Measurements from ENCODE around the gene ANKDD1A. TPM values are rescaled to one million over a fixed set of nuclear protein-coding genes. Genes with fewer than 3 reads are reported as not detected.

ANKDD1A gene
- total and polyA plus RNA-seq, 7 experiments from 2014 or later: 0.20 to 9.3 (median 3.4) TPM

DNA sequence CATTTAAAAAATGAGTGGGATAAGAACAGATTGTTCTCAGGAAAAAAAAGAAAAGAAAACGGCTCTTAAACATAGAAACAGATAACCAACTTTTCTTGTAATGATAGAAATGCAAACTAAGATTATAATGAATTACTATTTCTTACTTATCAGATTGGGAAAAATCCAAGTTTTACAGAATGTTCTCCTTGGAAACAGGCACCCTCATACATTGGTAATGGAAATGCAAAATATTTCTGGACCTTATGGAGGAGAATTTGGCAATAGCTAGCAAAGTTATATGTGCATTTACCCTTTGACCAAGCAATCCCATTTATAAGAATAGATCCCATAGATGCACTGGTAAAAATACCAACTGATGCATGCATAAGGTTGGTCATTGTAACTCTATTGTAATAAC is 3.7 kb upstream of the ANKDD1A start:
- POLR2A ChIA-PET: no interaction called here
- CTCF ChIA-PET: interaction anchor here (0.7 to 10.0 kb wide), 2 partner anchors 13 to 178 kb away, joined by 3 to 110 read pairs; no protein-coding TSS in a partner anchor
- Mint-ChIP-seq H3K27ac (no peak overlapping the region), H3K4me3 (no peak overlapping the region), H3K27me3 (peaks cover 8 to 26% (median 19%) of the 10 kb centered on the region in 5 donors), H3K36me3 (no peaks in the 10 kb centered on the region), H3K9me3 (no peaks in the 10 kb centered on the region), H3K4me1 (peaks cover 13 to 38% (median 27%) of the 10 kb centered on the region in 7 donors)
- intact Hi-C loops (cut with micrococcal nuclease): no loop called here
- Histone ChIP-seq H3K36me3 (ENCODE audit: control insufficient read depth in 2 of 3, insufficient read depth in 3 of 3, low read length in 3 of 3) (no peaks in the 10 kb centered on the region), H3K4me1 (ENCODE audit: control insufficient read depth in 2 of 2, insufficient read depth in 2 of 2, low read length in 2 of 2) (peaks cover 4 to 7% of the 10 kb centered on the region in 2 donors), H3K27me3 (ENCODE audit: control insufficient read depth in 2 of 2, insufficient read depth in 2 of 2, low read length in 2 of 2) (no peaks in the 10 kb centered on the region), H3K4me3 (ENCODE audit: low read length) (no peak overlapping the region), H3K27ac (ENCODE audit: low read depth, low read length) (no peak overlapping the region), H3K9me3 (ENCODE audit: control insufficient read depth in 2 of 3, low read length in 3 of 3) (no peaks in the 10 kb centered on the region)
- no peak for ATAC-seq
- DNase-seq: no peak

DNA sequence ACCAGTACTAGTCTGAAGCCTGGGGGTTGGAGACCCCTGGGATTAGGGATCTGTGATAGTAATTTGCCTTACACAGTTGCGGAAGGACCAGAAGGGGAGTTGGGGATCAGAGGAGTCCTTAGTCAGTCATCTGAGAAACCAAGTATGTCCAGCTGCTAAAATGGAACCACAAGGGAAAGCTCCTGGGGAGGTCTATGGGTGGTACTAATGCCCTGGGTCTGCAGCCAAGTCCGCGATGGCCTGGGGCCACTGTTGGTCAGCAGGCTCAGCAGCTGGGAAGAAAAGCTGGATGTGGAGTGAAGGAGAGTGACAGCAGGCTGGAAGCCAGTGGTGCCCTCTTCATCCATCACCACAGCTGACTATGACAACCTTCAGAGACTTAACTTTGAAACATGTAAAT is 2.2 kb upstream of the ANKDD1A start:
- H3K27ac ChIP-seq (ENCODE audit: low read depth, low read length): no peak overlapping the region
- peaks cover 4% of the 10 kb centered on the region in 2 donors for H3K4me1 ChIP-seq (ENCODE audit: control insufficient read depth in 2 of 2, insufficient read depth in 2 of 2, low read length in 2 of 2)
- Mint-ChIP-seq H3K27ac (no peak overlapping the region), H3K36me3 (no peaks in the 10 kb centered on the region), H3K4me3 (no peak overlapping the region), H3K4me1 (peaks cover 8 to 25% (median 14%) of the 10 kb centered on the region in 7 donors), H3K27me3 (peaks cover 8 to 26% (median 19%) of the 10 kb centered on the region in 5 donors), H3K9me3 (no peaks in the 10 kb centered on the region)
- no peak overlapping the region for H3K4me3 ChIP-seq (ENCODE audit: low read length)
- intact Hi-C loops (cut with micrococcal nuclease): no loop called here
- CTCF ChIA-PET: interaction anchor here (0.7 to 10.0 kb wide), 2 partner anchors 179 to 586 kb away, joined by 3 to 110 read pairs; no protein-coding TSS in a partner anchor
- DNase-seq (no peak), ATAC-seq (no peak)
- no peaks in the 10 kb centered on the region for H3K27me3 ChIP-seq (ENCODE audit: control insufficient read depth in 2 of 2, insufficient read depth in 2 of 2, low read length in 2 of 2)
- no peaks in the 10 kb centered on the region for H3K9me3 ChIP-seq (ENCODE audit: control insufficient read depth in 2 of 3, low read length in 3 of 3)
- POLR2A ChIA-PET: interaction anchor here (0.6 kb wide), 1 partner anchor 187 kb away, joined by 3 read pairs; no protein-coding TSS in a partner anchor
- no peaks in the 10 kb centered on the region for H3K36me3 ChIP-seq (ENCODE audit: control insufficient read depth in 2 of 3, insufficient read depth in 3 of 3, low read length in 3 of 3)

DNA sequence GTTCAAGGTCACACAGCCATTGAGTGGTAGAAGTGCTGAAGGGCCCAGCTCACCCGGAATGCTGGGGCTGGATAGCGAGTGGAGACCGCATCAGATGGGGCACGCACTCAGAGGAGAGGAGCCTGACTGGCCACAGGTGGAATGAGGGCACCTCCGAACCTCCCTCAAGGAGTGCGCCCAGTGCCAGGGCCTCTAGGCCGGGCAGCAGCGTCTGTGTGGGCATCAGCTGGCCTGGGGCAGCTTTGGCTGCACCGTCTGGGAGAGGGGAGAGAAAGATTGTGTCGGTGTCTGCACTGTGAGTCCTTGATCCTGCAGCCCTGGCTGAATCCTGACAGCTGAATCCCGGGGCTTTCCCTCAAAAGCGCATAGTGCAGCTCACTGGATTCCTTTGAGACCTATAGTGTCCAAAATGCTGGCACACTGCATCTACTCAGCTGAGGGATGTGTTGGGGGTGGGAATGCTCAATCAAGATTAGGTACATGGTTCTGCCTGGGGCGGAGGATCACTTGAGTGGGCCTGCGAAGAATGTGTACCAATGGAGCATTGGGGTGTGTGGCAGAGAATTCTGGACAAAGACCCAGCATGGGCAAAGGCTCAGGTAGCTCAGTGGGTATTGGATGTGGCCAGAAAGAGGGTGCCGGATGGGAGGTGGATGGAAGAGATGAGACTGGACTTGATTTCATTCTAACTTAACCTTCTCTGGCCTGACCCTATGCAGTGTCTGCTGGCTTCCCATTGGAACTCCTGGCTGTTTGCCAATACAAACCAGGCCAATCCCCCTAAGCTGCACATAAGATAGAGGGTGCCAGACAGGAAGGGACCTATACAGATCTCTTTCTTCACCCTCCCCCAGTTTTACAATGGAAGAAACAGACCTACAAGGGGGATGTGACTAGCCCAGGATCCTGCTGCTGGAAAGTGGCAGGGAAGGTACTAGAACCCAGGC is 950 bp downstream of the ANKDD1A start:
- H3K4me3 Mint-ChIP-seq: peak overlapping the region; percentile 12 to 77 (median 37)
- Histone ChIP-seq H3K36me3 (ENCODE audit: control insufficient read depth in 2 of 3, insufficient read depth in 3 of 3, low read length in 3 of 3) (no peaks in the 10 kb centered on the region), H3K27me3 (ENCODE audit: control insufficient read depth in 2 of 2, insufficient read depth in 2 of 2, low read length in 2 of 2) (no peaks in the 10 kb centered on the region), H3K9me3 (ENCODE audit: control insufficient read depth in 2 of 3, low read length in 3 of 3) (no peaks in the 10 kb centered on the region), H3K4me1 (ENCODE audit: control insufficient read depth in 2 of 2, insufficient read depth in 2 of 2, low read length in 2 of 2) (no peaks in the 10 kb centered on the region), H3K4me3 (ENCODE audit: low read length) (no peak overlapping the region), H3K27ac (ENCODE audit: low read depth, low read length) (no peak overlapping the region)
- DNase-seq (no peak), ATAC-seq (no peak)
- peaks cover 8 to 24% (median 19%) of the 10 kb centered on the region in 5 donors for H3K27me3 Mint-ChIP-seq
- POLR2A ChIA-PET: no interaction called here
- H3K36me3 Mint-ChIP-seq: no peaks in the 10 kb centered on the region
- CTCF ChIA-PET: interaction anchor here (0.8 kb wide), 1 partner anchor 226 kb away, joined by 4 read pairs; no protein-coding TSS in a partner anchor
- no peaks in the 10 kb centered on the region for H3K9me3 Mint-ChIP-seq
- H3K27ac Mint-ChIP-seq: peak overlapping the region in 1 of 9 donors; percentile 18
- intact Hi-C loops (cut with micrococcal nuclease): no loop called here
- peaks cover 0 to 27% (median 6%) of the 10 kb centered on the region in 7 donors for H3K4me1 Mint-ChIP-seq

DNA sequence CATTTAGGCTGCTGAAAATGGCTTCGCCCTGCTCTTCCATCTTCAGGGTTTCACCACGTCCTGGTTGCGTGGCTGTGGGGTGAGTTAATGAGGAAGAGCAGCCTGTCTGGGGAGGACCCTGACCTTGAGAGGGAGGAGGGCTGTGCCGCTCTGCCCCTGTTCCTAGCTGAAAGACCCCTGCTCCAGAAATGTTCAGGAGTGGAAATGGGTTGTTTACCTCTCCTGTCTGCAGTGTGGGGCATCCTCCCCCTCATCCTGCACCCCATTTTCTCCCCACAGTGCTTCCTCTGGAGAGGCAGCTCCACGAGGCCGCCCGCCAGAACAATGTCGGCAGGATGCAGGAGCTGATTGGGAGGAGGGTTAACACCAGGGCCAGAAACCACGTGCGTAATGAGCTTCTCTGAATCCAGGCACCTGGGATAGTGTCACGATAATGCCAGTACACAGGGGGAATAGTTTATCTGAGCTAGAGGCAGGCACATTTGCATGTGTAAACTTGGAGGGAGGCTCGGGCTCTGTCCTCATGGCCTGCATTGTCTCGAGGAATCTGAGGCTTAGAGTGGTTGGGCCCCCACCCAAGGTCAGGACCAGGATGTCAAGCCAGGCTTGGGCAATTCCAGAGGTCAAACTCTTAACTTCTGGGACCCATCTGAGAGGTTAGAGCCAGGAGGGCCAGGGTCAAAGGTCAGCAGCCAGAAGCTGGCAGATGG is 4.0 kb downstream of the ANKDD1A start:
- Mint-ChIP-seq H3K27me3 (peaks cover 7 to 14% (median 10%) of the 10 kb centered on the region in 5 donors), H3K9me3 (no peaks in the 10 kb centered on the region), H3K27ac (no peak overlapping the region), H3K36me3 (no peaks in the 10 kb centered on the region), H3K4me1 (peaks cover 0 to 26% (median 6%) of the 10 kb centered on the region in 7 donors), H3K4me3 (no peak overlapping the region)
- H3K36me3 ChIP-seq (ENCODE audit: control insufficient read depth in 2 of 3, insufficient read depth in 3 of 3, low read length in 3 of 3): no peaks in the 10 kb centered on the region
- ChIA-PET POLR2A (no interaction called here), CTCF (no interaction called here)
- DNase-seq (no peak), ATAC-seq (no peak)
- H3K4me1 ChIP-seq (ENCODE audit: control insufficient read depth in 2 of 2, insufficient read depth in 2 of 2, low read length in 2 of 2): no peaks in the 10 kb centered on the region
- H3K4me3 ChIP-seq (ENCODE audit: low read length): no peak overlapping the region
- H3K27me3 ChIP-seq (ENCODE audit: control insufficient read depth in 2 of 2, insufficient read depth in 2 of 2, low read length in 2 of 2): no peaks in the 10 kb centered on the region
- intact Hi-C loops (cut with micrococcal nuclease): no loop called here
- no peak overlapping the region for H3K27ac ChIP-seq (ENCODE audit: low read depth, low read length)
- no peaks in the 10 kb centered on the region for H3K9me3 ChIP-seq (ENCODE audit: control insufficient read depth in 2 of 3, low read length in 3 of 3)

DNA sequence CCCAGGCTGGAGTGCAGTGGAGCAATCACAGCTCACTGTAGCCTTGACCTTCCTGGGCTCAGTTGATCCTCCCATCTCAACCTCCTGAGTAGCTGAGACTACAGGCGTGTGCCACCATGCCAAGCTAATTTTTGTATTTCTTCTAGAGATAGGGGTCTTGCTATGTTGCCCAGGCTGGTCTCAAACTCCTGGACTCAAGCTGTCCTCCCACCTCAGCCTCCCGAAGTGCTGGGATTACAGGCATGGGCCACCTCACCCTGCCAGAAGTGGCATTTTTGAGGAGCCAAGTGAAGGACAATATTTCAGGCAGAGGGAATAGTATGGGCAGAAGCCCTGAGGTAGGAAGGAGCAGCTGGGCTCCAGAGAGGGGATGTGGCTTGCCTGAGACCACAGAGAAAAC is 4.7 kb downstream of the ANKDD1A start:
- no peaks in the 10 kb centered on the region for H3K4me1 ChIP-seq (ENCODE audit: control insufficient read depth in 2 of 2, insufficient read depth in 2 of 2, low read length in 2 of 2)
- no peaks in the 10 kb centered on the region for H3K36me3 ChIP-seq (ENCODE audit: control insufficient read depth in 2 of 3, insufficient read depth in 3 of 3, low read length in 3 of 3)
- Mint-ChIP-seq H3K27ac (no peak overlapping the region), H3K4me1 (peaks cover 0 to 20% (median 2%) of the 10 kb centered on the region in 7 donors), H3K4me3 (no peak overlapping the region), H3K36me3 (no peaks in the 10 kb centered on the region), H3K27me3 (peaks cover under 1 to 7% (median 4%) of the 10 kb centered on the region in 5 donors), H3K9me3 (no peaks in the 10 kb centered on the region)
- DNase-seq: no peak
- ATAC-seq: no peak
- H3K27ac ChIP-seq (ENCODE audit: low read depth, low read length): no peak overlapping the region
- ChIA-PET CTCF (no interaction called here), POLR2A (interaction anchor here (0.6 to 0.7 kb wide), 2 partner anchors 24 to 699 kb away, joined by 4 to 5 read pairs; no protein-coding TSS in a partner anchor)
- no peak overlapping the region for H3K4me3 ChIP-seq (ENCODE audit: low read length)
- no peaks in the 10 kb centered on the region for H3K9me3 ChIP-seq (ENCODE audit: control insufficient read depth in 2 of 3, low read length in 3 of 3)
- no peaks in the 10 kb centered on the region for H3K27me3 ChIP-seq (ENCODE audit: control insufficient read depth in 2 of 2, insufficient read depth in 2 of 2, low read length in 2 of 2)
- intact Hi-C loops (cut with micrococcal nuclease): no loop called here

DNA sequence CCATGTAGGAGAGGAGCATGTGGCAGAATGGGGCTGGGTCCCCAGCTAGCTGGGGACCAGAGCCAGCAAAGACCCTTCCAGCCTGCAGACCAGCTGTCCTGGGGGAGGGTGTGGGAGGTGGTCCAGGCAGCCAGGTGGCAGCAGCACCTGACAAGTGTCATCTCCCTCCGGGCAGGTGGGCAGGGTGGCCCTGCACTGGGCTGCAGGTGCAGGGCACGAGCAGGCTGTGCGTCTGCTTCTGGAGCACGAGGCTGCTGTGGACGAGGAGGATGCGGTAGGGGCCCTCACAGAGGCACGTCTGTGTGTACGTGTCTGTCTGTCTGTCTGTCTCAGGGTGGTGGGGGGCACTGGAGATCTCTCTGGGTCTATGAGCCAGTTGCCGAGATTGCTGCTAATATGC is 5.5 kb downstream of the ANKDD1A start:
- H3K36me3 Mint-ChIP-seq: no peaks in the 10 kb centered on the region
- peaks cover 0 to 5% (median 2%) of the 10 kb centered on the region in 5 donors for H3K27me3 Mint-ChIP-seq

More for the DNA sequence above, 5.5 kb downstream of the ANKDD1A start:
- ChIA-PET CTCF (no interaction called here), POLR2A (interaction anchor here (0.6 kb wide), 1 partner anchor 106 kb away, joined by 3 read pairs; no protein-coding TSS in a partner anchor)
- intact Hi-C loops (cut with micrococcal nuclease): no loop called here
- H3K27ac Mint-ChIP-seq: no peak overlapping the region
- no peak for ATAC-seq
- H3K27ac ChIP-seq (ENCODE audit: low read depth, low read length): no peak overlapping the region
- peaks cover 0 to 15% (median 0%) of the 10 kb centered on the region in 7 donors for H3K4me1 Mint-ChIP-seq
- no peaks in the 10 kb centered on the region for H3K4me1 ChIP-seq (ENCODE audit: control insufficient read depth in 2 of 2, insufficient read depth in 2 of 2, low read length in 2 of 2)
- H3K9me3 ChIP-seq (ENCODE audit: control insufficient read depth in 2 of 3, low read length in 3 of 3): no peaks in the 10 kb centered on the region
- no peaks in the 10 kb centered on the region for H3K9me3 Mint-ChIP-seq
- DNase-seq: no peak
- peak overlapping the region in 1 of 10 donors; percentile 3 for H3K4me3 Mint-ChIP-seq
- H3K4me3 ChIP-seq (ENCODE audit: low read length): no peak overlapping the region
- no peaks in the 10 kb centered on the region for H3K36me3 ChIP-seq (ENCODE audit: control insufficient read depth in 2 of 3, insufficient read depth in 3 of 3, low read length in 3 of 3)
- no peaks in the 10 kb centered on the region for H3K27me3 ChIP-seq (ENCODE audit: control insufficient read depth in 2 of 2, insufficient read depth in 2 of 2, low read length in 2 of 2)
